ENCODE measurements around the gene PRKAG1.

Gene PRKAG1

DNA sequence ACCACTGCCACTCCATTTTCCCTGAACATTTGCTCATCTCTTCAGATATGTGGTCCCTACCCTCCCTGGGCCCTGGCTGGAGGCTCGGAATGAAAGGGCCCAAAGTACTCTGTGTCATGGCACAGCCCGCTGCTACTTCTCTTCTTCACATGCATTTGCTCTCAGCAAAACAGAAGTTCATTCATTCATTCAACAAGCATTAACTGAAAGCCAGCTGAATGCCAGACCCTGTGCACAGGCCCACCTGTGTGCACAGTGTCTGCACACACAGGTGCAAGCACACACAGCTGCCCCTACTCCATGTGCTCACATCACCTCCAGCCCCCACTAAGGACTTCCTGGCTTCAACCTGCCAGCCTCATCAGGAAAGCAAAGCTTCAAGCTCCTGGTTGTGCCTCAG is 32.7 kb downstream of the PRKAG1 start:
- no peak for DNase-seq (ENCODE audit: insufficient read length)
- TF ChIP-seq POLR2AphosphoS5 (IDR thresholded peaks at IDR 0.05; ENCODE audit: low read depth, low read length), result no peak
- no peak for TF ChIP-seq POLR2A (IDR thresholded peaks at IDR 0.05; ENCODE audit: low read depth, low read length)
- no peak for TF ChIP-seq TAF1 (IDR thresholded peaks at IDR 0.05; ENCODE audit: borderline replicate concordance, low read depth, low read length)
- no peak for FAIRE-seq

DNA sequence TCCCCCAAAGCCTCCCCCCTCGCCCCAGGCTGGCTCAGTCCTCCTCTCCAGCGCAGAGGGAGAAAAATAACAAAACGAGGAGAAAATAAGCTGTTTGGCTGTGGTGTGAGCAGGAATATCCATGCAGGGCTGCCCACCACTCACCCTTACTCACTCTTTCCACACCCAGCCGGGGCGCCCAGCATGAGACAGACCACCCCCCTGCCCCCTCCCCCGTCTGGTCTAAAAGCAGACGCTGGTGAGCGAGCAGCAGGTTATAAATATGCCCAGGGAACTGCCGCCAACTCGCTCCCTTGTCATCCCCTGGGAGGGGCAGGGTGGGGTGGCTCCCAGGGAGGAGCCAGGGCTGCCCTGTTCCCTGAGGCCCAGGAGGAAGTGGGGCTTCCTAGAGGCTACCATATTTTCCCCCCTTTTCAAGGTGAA is 33.1 kb downstream of the PRKAG1 start:
- TF ChIP-seq TAF1 (IDR thresholded peaks at IDR 0.05; ENCODE audit: borderline replicate concordance, low read depth, low read length) (no peak), POLR2A (IDR thresholded peaks at IDR 0.05; ENCODE audit: low read depth, low read length) (no peak), POLR2AphosphoS5 (IDR thresholded peaks at IDR 0.05; ENCODE audit: low read depth, low read length) (no peak)
- FAIRE-seq, result no peak
- no peak for DNase-seq (ENCODE audit: insufficient read length)

DNA sequence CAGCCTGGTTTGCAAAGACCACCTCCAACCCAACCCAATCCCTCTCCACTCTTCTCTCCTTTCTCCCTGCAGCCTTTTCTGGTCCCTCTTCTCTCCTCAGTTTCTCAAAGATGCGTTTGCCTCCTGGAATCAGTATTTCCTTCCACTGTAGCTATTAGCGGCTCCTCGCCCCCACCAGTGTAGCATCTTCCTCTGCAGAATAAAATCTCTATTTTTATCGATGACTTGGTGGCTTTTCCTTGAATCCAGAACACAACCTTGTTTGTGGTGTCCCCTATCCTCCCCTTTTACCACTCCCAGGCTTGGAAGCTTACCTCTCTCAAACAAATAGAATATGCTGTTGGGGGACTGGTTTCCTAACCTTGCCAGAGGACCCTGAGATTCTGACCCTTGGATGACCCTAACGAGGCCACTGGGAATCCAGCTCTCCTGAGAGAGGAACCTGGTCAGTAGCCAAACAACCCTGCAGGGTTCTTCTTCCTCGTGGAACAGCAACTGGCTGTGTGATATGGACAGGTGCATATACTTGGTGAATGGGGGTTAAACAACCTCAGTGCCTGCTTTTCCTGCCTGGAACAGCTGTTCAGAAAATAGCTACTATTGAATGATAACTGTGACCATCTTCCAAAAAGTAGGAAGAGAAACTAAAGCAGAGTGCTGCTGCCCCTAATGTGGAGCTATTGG is 36.0 kb downstream of the PRKAG1 start:
- no peak for DNase-seq (ENCODE audit: insufficient read length)
- no peak for FAIRE-seq
- TF ChIP-seq TAF1 (IDR thresholded peaks at IDR 0.05; ENCODE audit: borderline replicate concordance, low read depth, low read length) (no peak), POLR2A (IDR thresholded peaks at IDR 0.05; ENCODE audit: low read depth, low read length) (no peak), POLR2AphosphoS5 (IDR thresholded peaks at IDR 0.05; ENCODE audit: low read depth, low read length) (no peak)

DNA sequence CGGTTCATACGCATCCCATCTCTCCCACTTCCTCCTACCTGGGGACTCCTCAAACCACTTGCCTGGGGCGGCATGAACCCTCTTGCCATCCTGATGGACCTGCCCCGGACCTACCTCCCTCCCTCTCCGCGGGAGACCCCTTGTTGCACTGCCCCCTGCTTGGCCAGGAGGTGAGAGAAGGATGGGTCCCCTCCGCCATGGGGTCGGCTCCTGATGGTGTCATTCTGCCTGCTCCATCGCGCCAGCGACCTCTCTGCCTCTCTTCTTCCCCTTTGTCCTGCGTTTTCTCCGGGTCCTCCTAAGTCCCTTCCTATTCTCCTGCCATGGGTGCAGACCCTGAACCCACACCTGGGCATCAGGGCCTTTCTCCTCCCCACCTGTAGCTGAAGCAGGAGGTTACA is 36.8 kb downstream of the PRKAG1 start:
- DNase-seq (ENCODE audit: insufficient read length), result no peak
- no peak for TF ChIP-seq POLR2AphosphoS5 (IDR thresholded peaks at IDR 0.05; ENCODE audit: low read depth, low read length)
- TF ChIP-seq POLR2A (IDR thresholded peaks at IDR 0.05; ENCODE audit: low read depth, low read length), result no peak
- TF ChIP-seq TAF1 (IDR thresholded peaks at IDR 0.05; ENCODE audit: borderline replicate concordance, low read depth, low read length), result no peak
- FAIRE-seq, result no peak

DNA sequence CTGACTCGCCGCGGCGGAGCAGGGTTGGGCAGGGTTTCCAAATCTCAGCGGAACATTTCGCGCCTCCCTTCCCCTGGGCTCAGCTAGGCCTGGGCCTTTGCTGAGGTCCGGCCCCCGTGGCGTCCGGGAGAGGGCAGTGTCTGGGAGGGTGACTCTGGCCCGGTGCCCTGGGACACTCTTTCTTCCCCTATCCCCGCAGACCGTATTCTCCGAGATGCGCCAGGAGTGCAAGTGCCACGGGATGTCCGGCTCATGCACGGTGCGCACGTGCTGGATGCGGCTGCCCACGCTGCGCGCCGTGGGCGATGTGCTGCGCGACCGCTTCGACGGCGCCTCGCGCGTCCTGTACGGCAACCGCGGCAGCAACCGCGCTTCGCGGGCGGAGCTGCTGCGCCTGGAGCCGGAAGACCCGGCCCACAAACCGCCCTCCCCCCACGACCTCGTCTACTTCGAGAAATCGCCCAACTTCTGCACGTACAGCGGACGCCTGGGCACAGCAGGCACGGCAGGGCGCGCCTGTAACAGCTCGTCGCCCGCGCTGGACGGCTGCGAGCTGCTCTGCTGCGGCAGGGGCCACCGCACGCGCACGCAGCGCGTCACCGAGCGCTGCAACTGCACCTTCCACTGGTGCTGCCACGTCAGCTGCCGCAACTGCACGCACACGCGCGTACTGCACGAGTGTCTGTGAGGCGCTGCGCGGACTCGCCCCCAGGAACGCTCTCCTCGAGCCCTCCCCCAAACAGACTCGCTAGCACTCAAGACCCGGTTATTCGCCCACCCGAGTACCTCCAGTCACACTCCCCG is 37.4 kb downstream of the PRKAG1 start:
- no peak for TF ChIP-seq POLR2A (IDR thresholded peaks at IDR 0.05; ENCODE audit: low read depth, low read length)
- no peak for TF ChIP-seq POLR2AphosphoS5 (IDR thresholded peaks at IDR 0.05; ENCODE audit: low read depth, low read length)
- no peak for TF ChIP-seq TAF1 (IDR thresholded peaks at IDR 0.05; ENCODE audit: borderline replicate concordance, low read depth, low read length)
- FAIRE-seq (no peak), DNase-seq (ENCODE audit: insufficient read length) (no peak)

DNA sequence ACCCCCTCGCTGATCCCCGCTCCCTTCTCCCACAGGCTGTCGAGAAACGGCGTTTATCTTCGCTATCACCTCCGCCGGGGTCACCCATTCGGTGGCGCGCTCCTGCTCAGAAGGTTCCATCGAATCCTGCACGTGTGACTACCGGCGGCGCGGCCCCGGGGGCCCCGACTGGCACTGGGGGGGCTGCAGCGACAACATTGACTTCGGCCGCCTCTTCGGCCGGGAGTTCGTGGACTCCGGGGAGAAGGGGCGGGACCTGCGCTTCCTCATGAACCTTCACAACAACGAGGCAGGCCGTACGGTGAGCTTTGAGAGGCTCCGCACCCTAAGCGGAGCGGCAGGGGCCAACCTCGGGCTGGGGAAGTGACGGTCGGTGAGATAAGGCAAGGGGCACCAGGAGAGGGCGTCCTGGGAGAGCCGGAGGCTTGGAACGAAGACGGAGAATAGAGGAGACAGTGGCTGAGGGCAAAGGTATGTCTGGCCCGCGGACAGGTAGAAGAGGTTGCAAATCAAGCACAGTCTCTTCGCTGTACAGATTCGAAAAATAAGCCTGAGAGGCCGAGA is 38.1 kb downstream of the PRKAG1 start:
- TF ChIP-seq POLR2AphosphoS5 (IDR thresholded peaks at IDR 0.05; ENCODE audit: low read depth, low read length) (no peak), POLR2A (IDR thresholded peaks at IDR 0.05; ENCODE audit: low read depth, low read length) (no peak), TAF1 (IDR thresholded peaks at IDR 0.05; ENCODE audit: borderline replicate concordance, low read depth, low read length) (no peak)
- no peak for DNase-seq (ENCODE audit: insufficient read length)
- FAIRE-seq, result peak; percentile 50

DNA sequence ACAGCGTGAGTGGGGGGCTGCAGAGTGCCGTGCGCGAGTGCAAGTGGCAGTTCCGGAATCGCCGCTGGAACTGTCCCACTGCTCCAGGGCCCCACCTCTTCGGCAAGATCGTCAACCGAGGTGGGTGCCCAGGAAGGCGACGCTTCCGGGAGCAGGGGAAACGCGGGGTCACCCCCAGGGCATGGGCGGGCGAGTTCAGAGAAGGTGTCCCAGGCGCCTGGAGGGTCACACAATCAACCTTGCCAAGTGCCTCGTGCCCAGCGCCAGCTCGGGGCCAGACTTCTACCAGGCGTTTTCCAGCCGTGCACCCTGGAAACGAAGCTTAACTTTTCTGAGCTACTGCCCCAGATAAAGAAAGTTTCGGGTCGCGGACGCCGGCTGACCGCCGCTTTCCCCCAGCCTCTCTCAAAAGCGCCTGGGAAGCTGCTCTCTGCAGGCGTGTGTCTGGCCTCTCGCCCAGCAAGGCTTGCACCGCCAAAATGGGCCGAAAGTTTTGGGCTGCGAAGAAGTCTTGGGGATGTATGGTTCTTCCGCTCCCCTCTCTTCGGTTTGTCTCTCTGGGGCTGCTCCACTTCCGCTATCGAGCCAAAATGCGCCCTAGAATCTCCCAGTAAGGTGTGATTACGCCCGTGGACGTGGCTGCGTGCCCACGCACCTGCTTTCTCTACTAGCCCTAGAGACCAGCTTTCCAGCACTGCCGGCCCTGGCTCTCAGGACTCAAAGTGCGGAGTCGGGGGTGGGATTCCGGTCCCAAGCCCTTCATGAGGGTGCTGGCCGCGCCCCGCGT is 38.8 kb downstream of the PRKAG1 start:
- DNase-seq (ENCODE audit: insufficient read length) (no peak), FAIRE-seq (no peak)
- TF ChIP-seq POLR2AphosphoS5 (IDR thresholded peaks at IDR 0.05; ENCODE audit: low read depth, low read length) (no peak), POLR2A (IDR thresholded peaks at IDR 0.05; ENCODE audit: low read depth, low read length) (no peak), TAF1 (IDR thresholded peaks at IDR 0.05; ENCODE audit: borderline replicate concordance, low read depth, low read length) (no peak)

DNA sequence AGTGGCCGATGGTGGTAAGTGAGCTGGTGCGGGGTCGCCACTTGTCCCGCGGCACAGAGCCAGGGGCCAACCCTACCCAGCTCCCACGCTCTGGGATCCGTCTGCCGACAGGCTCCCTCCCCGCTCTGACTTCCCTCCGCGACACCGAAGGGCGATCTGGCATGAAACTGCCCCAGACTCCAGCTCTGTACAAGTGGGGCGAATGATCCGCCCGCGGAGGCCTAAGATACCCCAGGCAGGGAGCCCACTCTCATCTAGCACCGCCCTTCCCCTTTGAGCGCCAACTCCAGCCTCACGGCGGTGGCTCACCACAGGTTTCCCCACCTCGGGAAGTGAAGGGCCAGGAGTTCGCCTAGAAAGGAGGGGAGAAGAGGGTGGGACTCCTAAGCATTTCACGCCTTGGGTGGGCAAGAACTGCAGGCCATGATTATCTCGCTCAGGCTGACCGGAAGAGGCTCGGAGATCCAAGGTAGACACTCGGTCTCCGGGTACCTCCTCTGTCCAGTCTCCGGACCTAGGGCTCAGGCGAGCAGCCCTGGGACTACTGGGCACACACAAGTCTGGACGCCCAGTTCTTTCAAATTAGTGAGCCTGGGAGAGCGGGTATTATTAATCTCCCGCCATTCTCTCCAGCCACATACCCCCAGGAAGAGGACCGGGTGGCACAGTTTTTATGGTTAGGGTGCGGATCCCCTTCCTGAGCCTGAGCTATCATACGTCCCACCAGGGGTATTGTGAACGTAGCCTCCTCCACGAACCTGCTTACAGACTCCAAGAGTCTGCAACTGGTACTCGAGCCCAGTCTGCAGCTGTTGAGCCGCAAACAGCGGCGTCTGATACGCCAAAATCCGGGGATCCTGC is 39.6 kb downstream of the PRKAG1 start:
- no peak for TF ChIP-seq TAF1 (IDR thresholded peaks at IDR 0.05; ENCODE audit: borderline replicate concordance, low read depth, low read length)
- TF ChIP-seq POLR2AphosphoS5 (IDR thresholded peaks at IDR 0.05; ENCODE audit: low read depth, low read length), result no peak
- TF ChIP-seq POLR2A (IDR thresholded peaks at IDR 0.05; ENCODE audit: low read depth, low read length), result no peak
- FAIRE-seq (peak; percentile 70), DNase-seq (ENCODE audit: insufficient read length) (no peak)

DNA sequence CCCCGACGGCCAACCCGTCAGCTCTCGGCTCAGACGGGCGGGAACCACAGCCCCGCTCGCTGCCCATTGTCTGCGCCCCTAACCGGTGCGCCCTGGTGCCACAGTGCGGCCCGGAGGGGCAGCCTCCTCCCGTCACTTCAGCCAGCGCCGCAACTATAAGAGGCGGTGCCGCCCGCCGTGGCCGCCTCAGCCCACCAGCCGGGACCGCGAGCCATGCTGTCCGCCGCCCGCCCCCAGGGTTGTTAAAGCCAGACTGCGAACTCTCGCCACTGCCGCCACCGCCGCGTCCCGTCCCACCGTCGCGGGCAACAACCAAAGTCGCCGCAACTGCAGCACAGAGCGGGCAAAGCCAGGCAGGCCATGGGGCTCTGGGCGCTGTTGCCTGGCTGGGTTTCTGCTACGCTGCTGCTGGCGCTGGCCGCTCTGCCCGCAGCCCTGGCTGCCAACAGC is 40.3 kb downstream of the PRKAG1 start, which contains the start of gene WNT1:
Gene WNT1, plus strand, starts transcription at position 32 of the 450 bp plus-strand sequence. Its CDS starts 329 bp downstream, at position 361.
- no peak for TF ChIP-seq POLR2AphosphoS5 (IDR thresholded peaks at IDR 0.05; ENCODE audit: low read depth, low read length)
- TF ChIP-seq POLR2A (IDR thresholded peaks at IDR 0.05; ENCODE audit: low read depth, low read length), result no peak
- no peak for TF ChIP-seq TAF1 (IDR thresholded peaks at IDR 0.05; ENCODE audit: borderline replicate concordance, low read depth, low read length)
- FAIRE-seq (no peak), DNase-seq (ENCODE audit: insufficient read length) (no peak)

Data from GM12892 (cell line).